Measurements from ENCODE around the gene HOXA13.

HOXA13 gene

DNA sequence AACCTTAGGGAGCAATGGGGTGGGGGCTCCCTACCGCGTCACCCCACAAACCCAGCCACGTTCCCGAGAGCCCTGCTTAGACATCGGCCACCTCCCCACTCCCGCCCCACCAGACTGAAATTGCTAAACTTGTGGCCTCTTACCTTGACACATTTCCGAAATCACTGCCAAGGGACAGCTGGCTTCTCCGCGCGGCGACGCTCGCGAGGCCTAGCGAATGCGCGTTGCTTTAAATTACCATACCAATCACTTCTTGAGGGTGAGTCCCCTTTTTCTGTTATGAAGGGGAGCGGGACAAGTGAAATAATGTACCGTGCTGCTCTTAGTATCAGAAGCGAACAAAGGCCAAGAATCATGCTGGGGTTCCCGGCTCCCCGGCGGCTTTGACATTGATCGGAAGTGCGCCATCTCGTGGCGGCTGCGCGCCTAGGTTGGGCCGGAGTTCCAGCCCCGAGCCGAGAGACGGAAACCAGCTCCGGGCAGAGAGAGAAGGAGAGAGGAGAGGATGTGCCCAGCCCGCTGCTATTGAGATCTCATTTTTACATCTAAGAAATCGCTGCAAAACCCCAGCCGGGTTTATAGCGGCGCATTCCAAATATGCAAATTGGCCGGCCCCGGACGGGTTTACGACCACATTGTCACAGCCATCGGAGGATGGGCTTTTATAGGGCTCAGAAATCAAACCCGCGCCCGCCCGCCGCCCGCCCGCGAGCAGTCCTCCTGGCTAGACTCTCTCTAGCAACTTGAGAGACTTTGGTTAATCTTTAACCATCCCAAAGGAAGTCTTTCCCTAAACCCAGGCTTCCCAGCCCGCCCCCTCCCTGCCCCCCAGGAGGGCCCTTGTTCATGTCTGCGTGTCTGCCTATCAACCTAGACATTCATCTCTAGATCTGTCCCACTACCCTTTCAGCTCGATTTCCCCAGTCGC, 20.1 kb downstream of the HOXA13 start:
- FAIRE-seq (no peak), DNase-seq (ENCODE audit: insufficient read length, low spot score) (peak; percentile 91)
- TF ChIP-seq, protein P1, sequence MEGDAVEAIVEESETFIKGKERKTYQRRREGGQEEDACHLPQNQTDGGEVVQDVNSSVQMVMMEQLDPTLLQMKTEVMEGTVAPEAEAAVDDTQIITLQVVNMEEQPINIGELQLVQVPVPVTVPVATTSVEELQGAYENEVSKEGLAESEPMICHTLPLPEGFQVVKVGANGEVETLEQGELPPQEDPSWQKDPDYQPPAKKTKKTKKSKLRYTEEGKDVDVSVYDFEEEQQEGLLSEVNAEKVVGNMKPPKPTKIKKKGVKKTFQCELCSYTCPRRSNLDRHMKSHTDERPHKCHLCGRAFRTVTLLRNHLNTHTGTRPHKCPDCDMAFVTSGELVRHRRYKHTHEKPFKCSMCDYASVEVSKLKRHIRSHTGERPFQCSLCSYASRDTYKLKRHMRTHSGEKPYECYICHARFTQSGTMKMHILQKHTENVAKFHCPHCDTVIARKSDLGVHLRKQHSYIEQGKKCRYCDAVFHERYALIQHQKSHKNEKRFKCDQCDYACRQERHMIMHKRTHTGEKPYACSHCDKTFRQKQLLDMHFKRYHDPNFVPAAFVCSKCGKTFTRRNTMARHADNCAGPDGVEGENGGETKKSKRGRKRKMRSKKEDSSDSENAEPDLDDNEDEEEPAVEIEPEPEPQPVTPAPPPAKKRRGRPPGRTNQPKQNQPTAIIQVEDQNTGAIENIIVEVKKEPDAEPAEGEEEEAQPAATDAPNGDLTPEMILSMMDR (IDR thresholded peaks at IDR 0.05; ENCODE audit: insufficient read depth, missing control alignments) = peak; percentile 53

- DNase-seq (ENCODE audit: insufficient read length, low spot score) (no peak), FAIRE-seq (no peak)
- TF ChIP-seq, protein P1 (IDR thresholded peaks at IDR 0.05; ENCODE audit: insufficient read depth, missing control alignments) = no peak
Measured at GRCh38 chr7:27179030-27179429, 20.9 kb downstream of the HOXA13 start.

DNA sequence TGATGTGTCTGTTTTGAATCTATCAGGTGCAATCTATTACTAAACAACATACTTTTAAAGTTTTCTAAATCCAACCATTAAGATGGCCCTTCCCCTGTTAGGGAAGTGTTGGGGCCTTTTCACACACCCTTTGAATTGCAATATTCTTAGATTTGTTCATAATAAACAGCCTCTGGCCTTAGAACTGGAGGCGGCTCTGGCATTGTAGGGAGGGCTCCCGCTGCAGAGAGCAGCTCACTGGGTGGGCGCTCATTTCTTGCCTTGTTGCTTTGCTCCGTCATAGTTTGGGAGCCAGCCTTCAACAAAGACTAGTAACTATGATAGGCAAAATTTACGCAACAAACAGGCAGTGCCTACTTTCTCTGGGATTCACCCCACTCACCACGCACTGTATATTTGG, 21.5 kb downstream of the HOXA13 start:
- DNase-seq (ENCODE audit: insufficient read length, low spot score) (no peak), FAIRE-seq (no peak)
- TF ChIP-seq, protein P1 (IDR thresholded peaks at IDR 0.05; ENCODE audit: insufficient read depth, missing control alignments) = no peak

DNA sequence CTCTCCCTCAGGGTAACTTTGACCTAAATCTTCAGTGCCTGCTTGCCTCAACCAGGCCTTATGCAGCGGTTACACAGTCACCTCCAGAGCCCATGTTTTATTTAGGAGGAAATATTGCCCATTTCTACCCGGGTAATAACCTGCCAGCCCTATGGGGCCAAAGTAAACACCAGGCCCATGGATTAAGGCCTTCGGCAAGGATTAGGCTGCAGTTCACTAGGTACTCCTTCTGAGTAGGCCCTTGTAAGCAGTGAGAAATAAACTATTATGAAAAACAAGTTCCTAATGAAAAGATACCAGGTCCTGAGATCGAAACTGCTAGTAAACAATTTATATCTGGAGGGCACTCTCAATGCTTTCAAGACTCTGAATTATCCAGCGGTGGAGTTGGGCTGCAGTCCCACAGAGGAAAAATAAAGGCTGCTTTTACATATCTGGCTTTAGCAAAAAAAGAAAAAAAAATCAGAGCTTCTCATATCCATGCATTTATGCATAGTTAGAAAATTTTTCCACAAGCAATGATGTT, 22.0 kb downstream of the HOXA13 start:
- TF ChIP-seq, protein P1 (IDR thresholded peaks at IDR 0.05; ENCODE audit: insufficient read depth, missing control alignments) = no peak
- DNase-seq (ENCODE audit: insufficient read length, low spot score) (no peak), FAIRE-seq (no peak)

- DNase-seq (ENCODE audit: insufficient read length, low spot score) (no peak), FAIRE-seq (no peak)
Measured at GRCh38 chr7:27176962-27177794, 22.7 kb downstream of the HOXA13 start.

GRCh38 chr7:27176524-27176845, 23.4 kb downstream of the HOXA13 start:
- FAIRE-seq = no peak
- TF ChIP-seq, protein P1 (IDR thresholded peaks at IDR 0.05; ENCODE audit: insufficient read depth, missing control alignments) = no peak
- DNase-seq (ENCODE audit: insufficient read length, low spot score) = no peak

More at GRCh38 chr7:27176962-27177794, 22.7 kb downstream of the HOXA13 start:
- TF ChIP-seq, protein P1 (IDR thresholded peaks at IDR 0.05; ENCODE audit: insufficient read depth, missing control alignments) = no peak

Data from D721Med (cell line).